ENCODE data around the gene CAMKK2.

GRCh38 chr12:121326996-121327674 lies 30.6 kb upstream of the CAMKK2 start:
- TF ChIP-seq CTCF (IDR thresholded peaks at IDR 0.05; ENCODE audit: low read length) (no peak), EZH2 (IDR thresholded peaks at IDR 0.05; ENCODE audit: borderline replicate concordance, low read length) (no peak)
